SU-DHL-6 (cell line): Measurements from ENCODE around the gene CHRND.

ENCODE experiments used
- H2AFZ ChIP-seq: fragments of 200-600 bp; sonication (generic); 2 replicates; pipeline ENCODE4 v1.6.1; 2014; ENCODE audit warnings: low read depth, mild to moderate bottlenecking, moderate library complexity, mixed read lengths, antibody characterized with exemption, low read length; ENCODE audit not compliant: severe bottlenecking
- H3F3A ChIP-seq: fragments of 200-600 bp; shearing (Covaris generic); 2 replicates; pipeline ENCODE4 v1.6.0; 2016; ENCODE audit warnings: antibody characterized with exemption, mild to moderate bottlenecking; ENCODE audit not compliant: insufficient read depth
- H3K27ac ChIP-seq: fragments of 200-600 bp; sonication (generic); 2 replicates; pipeline ENCODE4 v1.5.1; 2016; ENCODE audit warnings: low read depth, mild to moderate bottlenecking, low read length, moderate library complexity, mixed read lengths
- H3K27me3 ChIP-seq: fragments of 200-600 bp; sonication (generic), shearing (Covaris generic); 2 replicates; pipeline ENCODE4 v1.6.0; 2014; ENCODE audit warnings: mild to moderate bottlenecking, low read length
- H3K36me3 ChIP-seq: fragments of 200-600 bp; sonication (generic); 2 replicates; pipeline ENCODE4 v1.6.1; 2014; ENCODE audit warnings: mild to moderate bottlenecking, low read length, mixed read lengths
- H3K4me2 ChIP-seq: fragments of 300-600, 200-600 bp; shearing (Covaris generic), sonication (generic); 2 replicates; pipeline ENCODE4 v1.6.0; 2014; ENCODE audit warnings: low read length, low read depth, mild to moderate bottlenecking; ENCODE audit not compliant: poor library complexity, severe bottlenecking
- H3K4me3 ChIP-seq: fragments of 200-600 bp; sonication (generic); 2 replicates; pipeline ENCODE4 v1.5.1; 2014; ENCODE audit warnings: antibody characterized with exemption, low read length, mild to moderate bottlenecking, mixed read lengths; ENCODE audit not compliant: insufficient read depth, poor library complexity, severe bottlenecking
- H3K79me2 ChIP-seq: fragments of 200-600 bp; sonication (generic); 2 replicates; pipeline ENCODE4 v1.6.1; 2014; ENCODE audit warnings: mild to moderate bottlenecking, low read length, moderate library complexity; ENCODE audit not compliant: insufficient read depth
- H3K9ac ChIP-seq: fragments of 200-600 bp; sonication (generic); 2 replicates; pipeline ENCODE4 v1.7.0; 2014; ENCODE audit warnings: mild to moderate bottlenecking, low read length
- H3K9me2 ChIP-seq: fragments of 200-600 bp; sonication (generic); replicated peaks from 2 replicates; pipeline ENCODE4 v1.6.1; 2014; ENCODE audit warnings: low read length; ENCODE audit not compliant: insufficient read depth
- H3K9me3 ChIP-seq: fragments of 200-600 bp; sonication (generic); 2 replicates; pipeline ENCODE4 v1.6.1; 2014; ENCODE audit warnings: low read length, mixed read lengths; ENCODE audit not compliant: insufficient read depth
- H4K20me1 ChIP-seq: fragments of 200-600 bp; sonication (generic); 2 replicates; pipeline ENCODE4 v1.6.1; 2014; ENCODE audit warnings: low read depth, mild to moderate bottlenecking, antibody characterized with exemption, low read length, moderate library complexity, mixed read lengths
- EZH2phosphoT487 ChIP-seq: fragments of 200-600 bp; sonication (generic), shearing (Covaris generic); conservative IDR thresholded peaks from 2 replicates; pipeline ENCODE4 v1.6.1; 2018; ENCODE audit warnings: mild to moderate bottlenecking, antibody characterized with exemption, low read length, moderate library complexity, mixed read lengths
- TF ChIP-seq, protein P1 (sequence below): fragments of 200-600 bp; sonication (generic); IDR thresholded peaks from one replicate; pipeline ENCODE4 v1.5.1; 2017; ENCODE audit warnings: antibody characterized with exemption, mild to moderate bottlenecking, low read length, moderate library complexity; ENCODE audit not compliant: insufficient read depth, poor library complexity, severe bottlenecking

CHRND gene

DNA sequence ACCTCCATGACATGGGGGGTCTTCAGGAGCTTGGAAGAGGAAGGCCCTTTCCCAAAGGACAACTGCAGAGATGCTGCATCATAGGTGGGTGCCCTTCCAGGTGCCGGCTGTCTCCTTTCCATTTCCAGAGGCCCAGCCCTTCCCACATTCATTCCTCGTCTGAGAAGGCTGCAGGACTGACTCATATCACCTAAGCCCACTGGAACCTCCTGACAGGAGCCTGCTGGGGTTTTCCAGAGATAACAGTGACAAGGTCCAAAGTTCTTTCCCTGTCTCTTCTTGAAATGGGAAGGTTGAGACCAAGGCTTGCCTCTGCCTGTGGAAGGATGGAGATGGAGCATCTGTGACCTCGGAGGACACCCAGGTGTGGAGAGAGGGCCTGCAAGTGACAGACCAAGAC is 9.4 kb upstream of the CHRND start:
- H3K9me2 ChIP-seq, result no peaks in the 10 kb centered on the region
- H3F3A ChIP-seq, result no peaks in the 10 kb centered on the region
- no peaks in the 10 kb centered on the region for H3K9me3 ChIP-seq
- H3K9ac ChIP-seq, result no peak overlapping the region
- no peaks in the 10 kb centered on the region for H4K20me1 ChIP-seq
- no peaks in the 10 kb centered on the region for H3K36me3 ChIP-seq
- H3K4me3 ChIP-seq, result no peak overlapping the region
- H3K27me3 ChIP-seq, result no peaks in the 10 kb centered on the region
- TF ChIP-seq, protein P1, sequence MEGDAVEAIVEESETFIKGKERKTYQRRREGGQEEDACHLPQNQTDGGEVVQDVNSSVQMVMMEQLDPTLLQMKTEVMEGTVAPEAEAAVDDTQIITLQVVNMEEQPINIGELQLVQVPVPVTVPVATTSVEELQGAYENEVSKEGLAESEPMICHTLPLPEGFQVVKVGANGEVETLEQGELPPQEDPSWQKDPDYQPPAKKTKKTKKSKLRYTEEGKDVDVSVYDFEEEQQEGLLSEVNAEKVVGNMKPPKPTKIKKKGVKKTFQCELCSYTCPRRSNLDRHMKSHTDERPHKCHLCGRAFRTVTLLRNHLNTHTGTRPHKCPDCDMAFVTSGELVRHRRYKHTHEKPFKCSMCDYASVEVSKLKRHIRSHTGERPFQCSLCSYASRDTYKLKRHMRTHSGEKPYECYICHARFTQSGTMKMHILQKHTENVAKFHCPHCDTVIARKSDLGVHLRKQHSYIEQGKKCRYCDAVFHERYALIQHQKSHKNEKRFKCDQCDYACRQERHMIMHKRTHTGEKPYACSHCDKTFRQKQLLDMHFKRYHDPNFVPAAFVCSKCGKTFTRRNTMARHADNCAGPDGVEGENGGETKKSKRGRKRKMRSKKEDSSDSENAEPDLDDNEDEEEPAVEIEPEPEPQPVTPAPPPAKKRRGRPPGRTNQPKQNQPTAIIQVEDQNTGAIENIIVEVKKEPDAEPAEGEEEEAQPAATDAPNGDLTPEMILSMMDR, result no peak
- TF ChIP-seq EZH2phosphoT487, result no peak
- H3K4me2 ChIP-seq, result no peak overlapping the region
- no peak overlapping the region for H3K27ac ChIP-seq
- no peak overlapping the region for H2AFZ ChIP-seq
- no peaks in the 10 kb centered on the region for H3K79me2 ChIP-seq

DNA sequence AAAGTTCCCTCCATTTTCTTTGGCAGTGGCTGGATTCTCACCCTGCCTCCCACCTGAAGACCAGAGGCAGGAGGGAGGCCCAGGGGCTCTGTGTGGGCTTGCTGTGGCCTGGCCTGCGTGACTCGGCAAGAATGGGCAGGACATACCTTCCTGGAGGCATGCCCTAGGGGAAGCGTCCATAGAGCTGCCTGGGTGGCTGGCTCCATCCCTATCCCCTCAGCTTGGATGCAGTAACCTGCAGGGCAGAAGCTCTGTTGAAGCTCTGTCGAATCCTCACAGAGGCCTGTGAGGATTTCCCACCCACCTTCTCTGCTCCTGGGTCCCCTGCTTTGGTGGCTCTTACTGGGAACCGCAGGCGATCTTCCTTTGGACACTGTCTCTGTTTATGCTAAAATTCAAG is 7.1 kb upstream of the CHRND start:
- Histone ChIP-seq H3K36me3 (no peaks in the 10 kb centered on the region), H3K4me3 (no peak overlapping the region), H3F3A (no peaks in the 10 kb centered on the region), H3K9me3 (no peaks in the 10 kb centered on the region), H3K79me2 (no peaks in the 10 kb centered on the region), H3K9me2 (no peaks in the 10 kb centered on the region), H2AFZ (no peak overlapping the region), H4K20me1 (no peaks in the 10 kb centered on the region), H3K27me3 (no peaks in the 10 kb centered on the region), H3K9ac (no peak overlapping the region), H3K4me2 (no peak overlapping the region), H3K27ac (no peak overlapping the region)
- TF ChIP-seq, protein P1, result no peak
- no peak for TF ChIP-seq EZH2phosphoT487

DNA sequence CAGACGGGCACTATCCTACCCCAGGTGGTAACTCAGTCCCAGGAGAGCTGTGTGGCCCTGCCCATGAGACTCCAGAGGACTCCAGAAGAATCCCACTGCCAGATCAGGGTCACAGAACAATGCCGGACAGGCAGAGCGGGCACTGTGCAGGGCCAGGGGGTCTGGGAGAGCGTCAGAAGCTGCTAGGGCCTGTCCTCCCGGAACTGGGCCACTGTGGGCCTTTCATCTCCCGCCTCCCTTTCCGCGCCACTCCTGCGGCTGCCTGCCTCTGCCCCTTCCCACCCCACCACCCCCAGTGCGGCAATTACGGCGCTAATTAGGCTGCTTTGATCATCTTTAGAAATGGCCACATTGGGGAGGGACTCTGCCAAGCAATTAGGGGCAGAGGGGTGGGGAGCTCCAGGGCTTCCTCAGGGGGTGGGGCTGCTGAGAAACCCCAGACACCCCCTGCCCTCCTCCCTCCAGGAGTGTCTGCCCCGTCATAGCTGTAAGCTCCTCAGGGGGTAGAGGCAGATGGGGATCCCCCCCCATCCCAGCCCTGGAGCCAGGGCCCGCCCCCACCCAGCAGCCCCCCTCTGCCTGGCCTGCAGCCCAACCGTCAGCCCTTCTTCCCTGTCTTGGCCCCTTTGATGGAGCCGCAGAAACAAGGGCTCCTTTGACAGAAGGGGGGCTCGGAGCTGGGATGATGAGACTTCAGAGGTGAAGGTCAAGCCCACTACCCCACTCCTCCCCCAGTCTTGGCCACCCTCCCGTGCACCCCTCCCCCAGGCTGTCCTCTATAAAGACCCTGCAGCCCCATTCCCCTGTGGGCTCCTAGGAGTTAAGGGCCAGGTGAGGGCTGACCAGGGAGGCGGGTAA is 6.2 kb upstream of the CHRND start, which contains the start of gene PRSS56:
Gene PRSS56, plus strand, starts transcription at position 808 of the 858 bp plus-strand sequence. CDS start 211 bp downstream, outside the sequence.
- TF ChIP-seq EZH2phosphoT487, result no peak
- TF ChIP-seq, protein P1, result no peak

More for the DNA sequence above, 6.2 kb upstream of the CHRND start, which contains the start of gene PRSS56:
- Histone ChIP-seq H3F3A (no peaks in the 10 kb centered on the region), H3K4me2 (no peak within 1 kb of the TSS), H3K27ac (no peak within 1 kb of the TSS), H3K9ac (no peak within 1 kb of the TSS), H3K79me2 (no peaks in the 10 kb centered on the region), H3K9me3 (no peaks in the 10 kb centered on the region), H3K27me3 (no peaks in the 10 kb centered on the region), H2AFZ (no peak within 1 kb of the TSS), H3K9me2 (no peaks in the 10 kb centered on the region), H3K36me3 (no peaks in the 10 kb centered on the region), H4K20me1 (no peaks in the 10 kb centered on the region), H3K4me3 (no peak within 1 kb of the TSS)
